HFFc6 (cell line): ENCODE data around the gene ULBP1. TPM values are rescaled to one million over a fixed set of nuclear protein-coding genes. Genes with fewer than 3 reads are reported as not detected.
"Not testable (repeated sequence)": the region's sequence is repeated elsewhere in the genome, so short reads cannot be mapped to it uniquely, and the experiment has no call there.

Experiments used
- DNase-seq: peaks from one replicate; pipeline ENCODE4 v3.0.0-alpha.2; 2018
- H3K27ac Mint-ChIP-seq: 2 replicates; pipeline ENCODE4 v1.8.0; 2020; ENCODE audit warnings: mild to moderate bottlenecking, mixed read lengths
- H3K27me3 Mint-ChIP-seq: 2 replicates; pipeline ENCODE4 v1.8.0; 2021; ENCODE audit warnings: mild to moderate bottlenecking, moderate library complexity, mixed read lengths; ENCODE audit not compliant: insufficient read depth
- H3K36me3 Mint-ChIP-seq: 2 replicates; pipeline ENCODE4 v1.8.0; 2021; ENCODE audit warnings: low read depth, mixed read lengths
- H3K4me1 Mint-ChIP-seq: 2 replicates; pipeline ENCODE4 v1.8.0; 2020; ENCODE audit warnings: low read depth, mixed read lengths
- H3K4me3 Mint-ChIP-seq: 2 replicates; pipeline ENCODE4 v1.8.0; 2020; ENCODE audit warnings: mild to moderate bottlenecking, moderate library complexity, mixed read lengths
- H3K9me3 Mint-ChIP-seq: 2 replicates; pipeline ENCODE4 v1.8.0; 2020; ENCODE audit warnings: mild to moderate bottlenecking, mixed read lengths
- CTCF ChIP-seq: fragments of 200-600 bp; sonication (generic); IDR thresholded peaks from 2 replicates; pipeline ENCODE4 v1.5.0; 2021; ENCODE audit warnings: antibody characterized with exemption, mild to moderate bottlenecking
- total RNA-seq, 6 experiments: library from RNA; stranded (reverse); fragmentation: NEBNext Ultra II Directional; extraction: Animal tissue kit (Norgen Biotek cat#: 25700); gene quantifications; 2 replicates in 1 of 6; 3 replicates in 5 of 6; pipeline ENCODE4 v1.2.3, GENCODE V29; 2021

ULBP1 gene
- total RNA-seq, 6 experiments from 2014 or later = 8.6 to 12.7 (median 9.8) TPM

DNA sequence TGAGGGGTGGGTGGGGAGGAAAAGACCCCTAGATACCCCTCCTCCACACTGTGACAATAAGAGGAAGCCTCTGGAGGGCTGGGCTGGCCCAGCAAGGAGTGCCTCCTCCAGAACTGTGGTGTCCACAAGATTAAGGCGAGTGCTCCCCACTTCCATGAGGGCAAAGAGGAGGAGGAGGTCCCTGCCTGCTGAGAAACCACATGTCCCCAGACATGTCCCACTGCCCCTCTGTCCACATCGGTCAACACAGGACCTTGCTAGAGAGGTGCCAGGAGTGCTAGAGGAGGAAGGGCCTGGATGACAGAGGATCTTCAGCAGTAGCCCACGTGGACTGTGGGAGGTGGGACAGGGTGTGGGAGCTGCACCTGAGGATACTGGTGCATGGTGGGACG, 43.9 kb upstream of the ULBP1 start:
- TF ChIP-seq CTCF = no peak
- no peaks in the 10 kb centered on the region for H3K36me3 Mint-ChIP-seq
- H3K27me3 Mint-ChIP-seq = peaks cover 27% of the 10 kb centered on the region

DNA sequence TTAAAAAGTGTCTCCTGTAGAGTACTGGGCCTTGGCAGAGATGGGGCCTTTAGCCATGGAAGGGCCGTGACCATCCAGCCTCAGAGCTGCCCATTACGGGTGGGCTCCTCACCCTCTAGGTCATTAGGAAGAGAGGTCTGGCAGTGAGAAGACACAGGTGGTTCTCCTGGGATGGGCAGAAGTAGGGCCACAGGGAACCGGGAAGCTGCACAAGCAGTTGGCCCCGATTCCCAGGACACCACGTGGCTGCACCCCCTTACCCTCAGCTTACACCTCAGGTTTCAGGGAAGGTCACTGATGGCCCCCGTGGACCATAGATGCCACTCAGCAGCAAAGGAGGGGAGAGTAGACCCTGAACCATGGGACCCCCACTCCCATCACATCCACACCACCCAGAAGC, 42.4 kb upstream of the ULBP1 start:
- no peak for TF ChIP-seq CTCF
- no peak for DNase-seq
- H3K9me3 Mint-ChIP-seq = no peaks in the 10 kb centered on the region
- no peaks in the 10 kb centered on the region for H3K36me3 Mint-ChIP-seq
- peaks cover 18% of the 10 kb centered on the region for H3K4me1 Mint-ChIP-seq
- no peak overlapping the region for H3K4me3 Mint-ChIP-seq
- peaks cover 27% of the 10 kb centered on the region for H3K27me3 Mint-ChIP-seq
- no peak overlapping the region for H3K27ac Mint-ChIP-seq

More for the DNA sequence above, 43.9 kb upstream of the ULBP1 start:
- no peak for DNase-seq
- Mint-ChIP-seq H3K4me1 (peaks cover 9% of the 10 kb centered on the region; the same call in 1 of the 2 replicates), H3K4me3 (no peak overlapping the region), H3K9me3 (no peaks in the 10 kb centered on the region), H3K27ac (no peak overlapping the region)

DNA sequence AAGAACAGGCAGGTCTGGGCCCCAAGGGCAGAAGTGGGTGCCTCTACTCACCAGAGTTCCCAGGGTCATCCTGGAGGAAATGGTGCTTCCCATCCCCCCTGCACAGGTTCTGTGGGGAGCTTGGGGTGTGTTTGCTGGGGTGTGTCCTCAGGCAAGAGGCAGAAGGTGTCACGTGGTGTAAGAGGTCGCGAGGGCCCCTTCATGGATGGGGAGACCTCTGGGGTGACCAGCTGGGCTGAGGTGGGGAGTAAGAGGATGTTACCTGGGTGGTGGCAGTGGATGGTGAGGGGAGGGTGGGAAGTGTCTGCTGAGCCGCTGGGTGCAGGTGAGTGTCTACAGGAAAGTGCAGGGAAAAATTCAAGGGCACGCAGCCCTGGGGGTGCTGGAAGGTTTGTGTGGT, 41.7 kb upstream of the ULBP1 start:
- peaks cover 20% of the 10 kb centered on the region for H3K4me1 Mint-ChIP-seq
- not testable (repeated sequence) for H3K27ac Mint-ChIP-seq, H3K36me3 Mint-ChIP-seq, DNase-seq, H3K9me3 Mint-ChIP-seq
- H3K27me3 Mint-ChIP-seq = peaks cover 27% of the 10 kb centered on the region
- peak overlapping the region; percentile 87 for H3K4me3 Mint-ChIP-seq

DNA sequence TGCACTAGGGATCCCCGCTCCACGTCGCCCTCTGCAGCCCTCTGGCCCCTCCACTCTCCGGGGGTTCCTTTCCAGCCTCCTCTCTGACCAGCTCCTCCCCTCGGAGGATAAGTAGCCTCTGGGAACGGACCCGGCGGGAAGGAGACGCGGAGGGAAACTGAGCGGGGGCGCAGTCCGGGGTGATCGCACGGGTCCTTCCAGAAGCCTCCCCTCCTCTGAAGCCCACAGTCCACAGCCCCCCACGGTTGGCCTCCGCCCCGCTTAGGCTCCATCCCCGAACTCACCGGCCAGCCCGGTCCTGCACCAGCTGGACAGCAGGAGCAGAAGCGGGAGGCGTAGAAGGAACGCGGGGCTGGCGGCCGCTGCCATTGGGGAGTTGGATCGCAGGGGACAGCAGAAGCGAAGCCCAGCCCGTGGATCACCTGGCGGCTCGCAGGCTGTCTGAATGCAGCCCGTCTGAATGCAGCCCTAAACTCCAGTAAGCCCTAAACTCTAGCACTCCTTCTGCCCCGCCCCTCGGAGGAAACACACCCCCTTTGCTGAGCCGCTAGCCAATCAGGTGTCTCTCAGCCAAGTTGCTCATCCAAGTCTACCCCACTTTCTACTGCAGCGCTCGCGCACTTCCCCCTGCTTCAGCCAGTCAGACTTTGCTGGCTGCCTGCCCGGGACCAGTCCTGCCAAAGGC, 41.0 kb upstream of the ULBP1 start, which contains the start of gene RAET1G:
RAET1G (minus strand) TSS at position 480 of the 685 bp plus-strand sequence; CDS start at position 369, 111 bp downstream.
- peaks cover 20% of the 10 kb centered on the region for H3K4me1 Mint-ChIP-seq
- no peaks in the 10 kb centered on the region for H3K9me3 Mint-ChIP-seq
- peak; percentile 88 for DNase-seq
- H3K27ac Mint-ChIP-seq = no peak within 1 kb of the TSS
- no peaks in the 10 kb centered on the region for H3K36me3 Mint-ChIP-seq
- peak; percentile 14; the same call in 1 of the 2 replicates for TF ChIP-seq CTCF
- peaks cover 27% of the 10 kb centered on the region for H3K27me3 Mint-ChIP-seq
- H3K4me3 Mint-ChIP-seq = peak within 1 kb of the TSS; percentile 87

GRCh38 chr6:149923327-149923986, 40.3 kb upstream of the ULBP1 start:
- TF ChIP-seq CTCF = no peak
- no peaks in the 10 kb centered on the region for H3K36me3 Mint-ChIP-seq
- no peak overlapping the region for H3K27ac Mint-ChIP-seq
- no peak for DNase-seq
- peaks cover 27% of the 10 kb centered on the region for H3K27me3 Mint-ChIP-seq
- H3K4me3 Mint-ChIP-seq = peak overlapping the region; percentile 87
- H3K4me1 Mint-ChIP-seq = peaks cover 20% of the 10 kb centered on the region
- H3K9me3 Mint-ChIP-seq = no peaks in the 10 kb centered on the region
